Stimulated activated naive CD8-positive, alpha-beta T cell treated with anti-CD3 and anti-CD28 coated beads, Interleukin-15, Interleukin-2, amounts not matched to agents 100 ng/mL and 50 ng/mL, for 24 hours (primary cell): Measurements from ENCODE around the gene LRRC10B.

Experiments used
- H3K27ac Mint-ChIP-seq: one replicate; pipeline ENCODE4 v1.8.0; 2021; ENCODE audit warnings: mild to moderate bottlenecking, mixed read lengths
- H3K27me3 Mint-ChIP-seq: one replicate; pipeline ENCODE4 v1.8.0; 2021; ENCODE audit warnings: mixed read lengths
- H3K36me3 Mint-ChIP-seq: one replicate; pipeline ENCODE4 v1.8.0; 2021; ENCODE audit warnings: low read depth, mixed read lengths
- H3K4me1 Mint-ChIP-seq: one replicate; pipeline ENCODE4 v1.8.0; 2021; ENCODE audit warnings: low read depth, mixed read lengths
- H3K4me3 Mint-ChIP-seq: one replicate; pipeline ENCODE4 v1.8.0; 2021; ENCODE audit warnings: mild to moderate bottlenecking, mixed read lengths
- H3K9me3 Mint-ChIP-seq: one replicate; pipeline ENCODE4 v1.8.0; 2021; ENCODE audit warnings: mixed read lengths

LRRC10B gene

DNA sequence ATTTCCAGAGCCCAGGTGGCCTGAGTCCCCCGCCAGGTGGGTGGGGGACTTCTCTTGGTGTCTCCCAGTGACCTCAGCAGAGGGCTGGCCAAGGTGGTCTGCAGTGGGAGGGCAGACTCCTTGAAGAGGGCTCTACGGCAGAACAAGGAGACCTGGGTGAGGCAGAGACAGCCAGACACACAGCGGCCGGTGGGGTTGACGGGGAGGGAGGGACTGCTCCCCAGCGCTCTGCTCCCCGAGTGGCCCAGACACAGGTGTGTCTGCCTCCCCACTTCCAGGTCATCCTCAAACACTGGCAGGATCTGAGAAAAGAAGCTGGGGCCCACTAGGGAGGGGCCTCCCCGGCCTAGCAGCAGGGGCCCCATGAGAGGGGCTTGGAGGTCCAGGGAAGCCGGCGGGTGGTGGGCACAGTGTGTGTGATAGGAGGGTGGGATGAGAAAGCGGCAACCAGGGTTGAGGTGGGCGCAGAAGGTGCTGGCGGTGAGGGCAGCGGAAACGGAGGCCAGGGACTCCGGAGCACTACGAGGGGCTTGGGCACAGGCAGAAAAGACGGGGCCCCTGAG is 42.2 kb downstream of the LRRC10B start:
- Mint-ChIP-seq H3K27ac (no peak overlapping the region), H3K36me3 (no peaks in the 10 kb centered on the region), H3K4me3 (no peak overlapping the region), H3K9me3 (no peaks in the 10 kb centered on the region), H3K27me3 (peaks cover 29% of the 10 kb centered on the region), H3K4me1 (peaks cover 6% of the 10 kb centered on the region)

DNA sequence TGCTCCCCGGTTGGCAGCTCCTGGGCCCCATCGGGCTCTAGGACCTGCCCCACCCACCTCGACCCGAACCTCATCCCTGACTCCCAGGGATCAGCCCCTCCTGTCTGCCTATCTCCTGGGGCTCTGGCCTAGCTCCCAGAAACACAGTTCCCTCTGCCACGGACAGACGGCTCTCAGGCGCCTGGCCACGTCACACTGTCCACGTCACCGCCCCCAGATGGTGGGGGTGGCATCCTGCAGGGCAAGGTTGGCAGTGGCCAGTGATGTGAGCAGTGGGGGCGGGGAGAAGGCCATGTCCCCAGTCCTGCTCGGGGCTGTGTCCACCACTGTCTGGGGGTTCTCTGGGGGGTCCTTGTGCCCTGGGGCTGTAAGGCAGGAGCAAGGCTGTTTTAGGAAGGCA is 43.1 kb downstream of the LRRC10B start:
- Mint-ChIP-seq H3K27ac (no peak overlapping the region), H3K9me3 (no peaks in the 10 kb centered on the region), H3K27me3 (peaks cover 37% of the 10 kb centered on the region)

DNA sequence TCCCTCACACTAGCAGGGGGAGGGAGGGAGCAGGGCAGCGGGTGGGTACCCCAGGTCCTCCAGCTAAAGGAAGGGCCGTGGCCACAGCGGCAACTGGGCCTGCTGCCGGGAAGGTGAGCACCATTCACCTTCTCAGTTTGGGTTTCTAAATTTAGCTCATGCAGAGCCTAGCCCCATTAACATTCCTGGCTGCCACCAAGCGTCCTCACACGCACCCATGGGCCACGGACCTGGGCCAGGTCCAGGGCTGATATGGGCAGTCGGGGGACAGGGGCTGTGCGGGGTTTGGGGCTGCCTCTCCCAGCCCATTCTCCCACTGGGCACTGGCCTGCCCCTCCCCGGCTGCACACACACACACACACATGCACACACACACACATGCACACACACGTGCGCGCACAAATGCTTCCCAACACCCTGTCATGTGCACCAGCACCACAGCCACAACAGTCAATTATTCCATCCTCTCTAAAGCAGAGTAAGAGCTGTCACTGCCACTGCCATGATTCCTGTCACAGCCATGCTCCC is 43.6 kb downstream of the LRRC10B start:
- Mint-ChIP-seq H3K4me3 (no peak overlapping the region), H3K9me3 (no peaks in the 10 kb centered on the region), H3K4me1 (peaks cover 6% of the 10 kb centered on the region), H3K36me3 (no peaks in the 10 kb centered on the region), H3K27ac (no peak overlapping the region), H3K27me3 (peaks cover 42% of the 10 kb centered on the region)

More for the DNA sequence above, 43.1 kb downstream of the LRRC10B start:
- peaks cover 6% of the 10 kb centered on the region for H3K4me1 Mint-ChIP-seq
- no peaks in the 10 kb centered on the region for H3K36me3 Mint-ChIP-seq
- H3K4me3 Mint-ChIP-seq, result no peak overlapping the region

DNA sequence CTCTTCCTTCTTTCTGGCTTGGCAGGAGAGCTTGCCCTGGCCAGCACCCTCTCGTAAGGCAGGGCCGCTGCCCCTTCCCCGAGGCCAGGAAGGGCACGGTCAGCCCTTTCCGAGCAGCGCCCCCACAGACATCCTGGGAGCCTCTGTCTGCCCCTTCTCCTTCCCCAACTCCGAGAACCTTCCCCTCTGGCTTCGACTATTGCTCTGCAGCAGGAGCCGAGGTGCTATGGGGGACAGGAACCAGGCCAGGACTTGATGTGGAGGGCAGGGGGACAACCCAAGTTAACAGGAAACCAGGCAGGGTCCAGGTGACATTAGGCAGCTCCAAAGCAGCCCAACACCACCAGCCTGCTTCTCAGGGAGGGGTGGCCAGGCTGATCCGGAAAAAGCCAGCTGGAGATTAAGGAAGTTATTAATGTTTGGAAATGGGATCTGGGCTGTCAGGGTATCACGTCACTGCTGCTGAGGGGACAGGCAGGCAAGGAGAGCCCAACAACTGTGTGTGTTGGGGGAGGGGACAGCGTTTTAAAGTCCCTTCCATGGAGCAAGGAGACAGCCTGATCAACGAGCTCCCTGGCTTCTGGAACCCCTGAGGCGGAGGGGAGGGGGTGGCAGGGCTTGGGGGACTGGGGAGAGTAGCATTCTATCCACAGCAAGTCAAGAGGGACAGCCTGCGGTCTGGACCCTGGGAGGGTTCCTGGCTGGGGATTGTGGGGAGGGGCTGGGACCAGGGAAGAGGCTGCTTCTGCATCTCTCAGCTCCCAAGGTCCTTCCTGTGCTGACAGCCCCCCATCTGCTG is 45.0 kb downstream of the LRRC10B start:
- Mint-ChIP-seq H3K4me3 (no peak overlapping the region), H3K27ac (no peak overlapping the region), H3K27me3 (peaks cover 49% of the 10 kb centered on the region), H3K36me3 (no peaks in the 10 kb centered on the region), H3K9me3 (no peaks in the 10 kb centered on the region), H3K4me1 (peaks cover 6% of the 10 kb centered on the region)

DNA sequence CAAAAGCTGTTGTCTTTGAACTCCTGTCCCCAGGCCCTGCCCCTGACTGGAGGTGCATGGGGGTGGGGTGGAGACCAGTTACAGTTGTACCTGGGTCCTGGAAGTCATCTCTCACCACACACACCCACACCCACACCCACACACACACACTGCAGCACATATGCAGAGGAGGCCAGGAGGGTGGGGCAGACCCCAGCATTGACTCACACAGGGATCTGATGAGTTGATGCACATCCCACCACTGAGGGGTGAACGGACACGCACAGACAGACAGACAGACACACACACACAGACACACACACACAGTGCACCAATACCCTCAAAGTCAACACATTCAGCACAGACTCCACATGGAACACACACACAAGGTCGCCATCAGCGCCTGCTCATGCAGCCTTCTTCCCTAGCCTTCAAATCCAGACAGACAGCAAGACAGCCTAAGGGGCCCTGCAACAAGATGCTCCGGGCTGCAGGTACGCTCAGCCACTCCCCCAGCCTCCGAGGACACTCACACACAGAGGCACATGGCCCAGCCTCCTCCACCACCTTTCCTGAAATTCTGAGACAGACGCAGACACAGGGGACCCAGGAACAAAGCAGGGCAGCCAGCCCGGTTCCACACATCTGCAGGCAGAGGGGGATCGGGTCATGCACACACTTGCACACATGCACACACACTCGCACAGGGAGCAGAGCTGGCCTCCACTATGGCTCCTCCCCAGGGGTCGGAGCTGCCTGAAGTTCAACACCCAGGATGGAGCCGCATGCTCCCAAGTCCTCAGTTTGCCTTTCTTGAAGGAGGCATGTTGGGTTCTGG is 45.8 kb downstream of the LRRC10B start:
- Mint-ChIP-seq H3K36me3 (no peaks in the 10 kb centered on the region), H3K9me3 (no peaks in the 10 kb centered on the region), H3K27me3 (peaks cover 54% of the 10 kb centered on the region), H3K27ac (no peak overlapping the region), H3K4me3 (no peak overlapping the region), H3K4me1 (peaks cover 6% of the 10 kb centered on the region)

DNA sequence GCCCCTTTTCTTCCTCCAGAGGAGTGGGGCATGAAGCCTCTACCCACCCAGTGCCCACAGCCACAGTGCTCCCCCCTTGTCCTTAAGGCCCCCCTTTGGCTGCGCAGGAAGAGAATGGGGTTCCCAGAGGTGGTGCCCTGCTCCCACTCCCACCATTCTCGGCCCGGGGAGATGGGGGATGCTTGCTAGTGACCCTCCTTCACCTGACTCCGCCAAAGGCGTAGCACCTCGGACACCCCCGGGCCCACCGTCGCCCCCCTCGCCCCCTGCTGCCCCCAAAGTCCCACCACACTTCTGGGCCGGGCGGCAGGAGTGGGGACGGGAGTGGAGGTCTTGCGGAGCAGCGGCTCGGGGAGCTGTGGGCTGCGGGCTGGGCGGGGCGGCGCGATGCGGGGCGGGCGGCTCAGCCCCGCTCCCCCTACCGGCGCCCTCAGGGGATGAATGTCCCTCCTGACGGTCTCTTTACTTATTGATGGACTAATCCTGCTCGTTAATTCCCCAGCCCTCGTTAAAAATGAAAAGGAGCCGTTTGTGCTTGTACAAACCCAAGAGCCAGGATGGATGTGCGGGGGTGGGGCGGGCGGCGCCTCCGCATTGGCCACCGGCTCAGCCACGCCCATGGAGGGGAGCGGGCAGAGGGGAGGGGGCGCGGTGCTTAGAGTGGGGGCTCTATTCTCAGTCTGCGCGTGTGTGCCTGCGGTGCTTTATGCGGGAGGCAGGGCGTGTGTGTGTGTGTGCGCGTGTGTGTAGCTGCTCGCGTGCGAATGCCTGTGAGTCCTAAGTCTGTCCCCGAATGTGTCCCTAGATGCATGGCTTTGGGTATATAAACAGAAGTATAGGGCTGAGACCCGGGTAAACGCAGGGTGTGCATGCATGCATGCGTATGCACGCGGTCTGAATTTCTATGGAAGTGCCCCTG is 46.8 kb downstream of the LRRC10B start:
- H3K4me1 Mint-ChIP-seq, result peaks cover 6% of the 10 kb centered on the region
- peaks cover 59% of the 10 kb centered on the region for H3K27me3 Mint-ChIP-seq
- no peak overlapping the region for H3K27ac Mint-ChIP-seq
- H3K4me3 Mint-ChIP-seq, result no peak overlapping the region
- H3K36me3 Mint-ChIP-seq, result no peaks in the 10 kb centered on the region
- no peaks in the 10 kb centered on the region for H3K9me3 Mint-ChIP-seq

DNA sequence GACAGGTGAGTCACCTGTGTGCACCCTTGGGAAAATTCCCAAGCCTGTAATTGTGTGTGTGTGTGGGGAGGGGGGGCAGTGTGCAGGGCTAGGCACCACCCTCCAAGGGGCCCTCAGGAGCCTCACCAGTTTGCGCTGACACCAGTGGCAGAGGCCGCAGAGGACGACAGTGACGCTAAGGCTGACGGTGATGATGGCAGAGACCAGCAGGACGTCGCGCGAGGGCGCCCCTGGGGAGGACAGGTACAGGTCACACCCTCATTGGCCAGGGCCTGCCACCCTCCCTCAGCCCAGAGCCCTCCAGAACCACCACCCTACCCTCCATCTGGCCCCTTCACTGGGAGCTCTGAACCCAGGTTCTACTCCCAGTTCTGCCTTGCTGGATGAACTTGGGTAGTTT is 47.4 kb downstream of the LRRC10B start:
- H3K27me3 Mint-ChIP-seq, result peaks cover 62% of the 10 kb centered on the region

DNA sequence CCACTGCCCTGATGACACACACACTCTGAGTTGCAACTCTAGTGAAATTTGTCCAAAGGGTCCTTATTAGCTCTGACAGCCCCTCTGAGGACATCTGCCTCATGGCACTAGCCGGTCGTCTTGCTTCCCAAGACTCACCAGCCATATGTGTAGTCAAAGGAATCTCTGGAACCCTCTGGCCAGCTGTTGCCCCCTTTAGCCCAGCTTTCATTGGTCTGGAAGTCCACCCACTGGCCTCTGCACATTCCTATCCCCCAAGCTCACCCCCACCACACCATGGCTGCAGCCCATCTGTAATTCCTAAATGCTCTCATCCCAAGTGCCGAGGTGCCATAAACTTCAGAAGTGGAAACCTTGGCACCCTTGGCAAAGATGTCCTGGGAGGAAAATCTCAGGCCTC is 48.1 kb downstream of the LRRC10B start:
- Mint-ChIP-seq H3K4me3 (no peak overlapping the region), H3K36me3 (no peaks in the 10 kb centered on the region), H3K27me3 (peaks cover 62% of the 10 kb centered on the region), H3K9me3 (no peaks in the 10 kb centered on the region), H3K27ac (no peak overlapping the region), H3K4me1 (peaks cover 6% of the 10 kb centered on the region)

More for the DNA sequence above, 47.4 kb downstream of the LRRC10B start:
- no peaks in the 10 kb centered on the region for H3K9me3 Mint-ChIP-seq
- no peak overlapping the region for H3K27ac Mint-ChIP-seq
- no peaks in the 10 kb centered on the region for H3K36me3 Mint-ChIP-seq
- H3K4me3 Mint-ChIP-seq, result no peak overlapping the region
- H3K4me1 Mint-ChIP-seq, result peaks cover 6% of the 10 kb centered on the region
